Measurements from ENCODE around the gene CNIH3.
"Not testable (repeated sequence)": the region's sequence is repeated elsewhere in the genome, so short reads cannot be mapped to it uniquely, and the experiment has no call there.

CNIH3 gene

DNA sequence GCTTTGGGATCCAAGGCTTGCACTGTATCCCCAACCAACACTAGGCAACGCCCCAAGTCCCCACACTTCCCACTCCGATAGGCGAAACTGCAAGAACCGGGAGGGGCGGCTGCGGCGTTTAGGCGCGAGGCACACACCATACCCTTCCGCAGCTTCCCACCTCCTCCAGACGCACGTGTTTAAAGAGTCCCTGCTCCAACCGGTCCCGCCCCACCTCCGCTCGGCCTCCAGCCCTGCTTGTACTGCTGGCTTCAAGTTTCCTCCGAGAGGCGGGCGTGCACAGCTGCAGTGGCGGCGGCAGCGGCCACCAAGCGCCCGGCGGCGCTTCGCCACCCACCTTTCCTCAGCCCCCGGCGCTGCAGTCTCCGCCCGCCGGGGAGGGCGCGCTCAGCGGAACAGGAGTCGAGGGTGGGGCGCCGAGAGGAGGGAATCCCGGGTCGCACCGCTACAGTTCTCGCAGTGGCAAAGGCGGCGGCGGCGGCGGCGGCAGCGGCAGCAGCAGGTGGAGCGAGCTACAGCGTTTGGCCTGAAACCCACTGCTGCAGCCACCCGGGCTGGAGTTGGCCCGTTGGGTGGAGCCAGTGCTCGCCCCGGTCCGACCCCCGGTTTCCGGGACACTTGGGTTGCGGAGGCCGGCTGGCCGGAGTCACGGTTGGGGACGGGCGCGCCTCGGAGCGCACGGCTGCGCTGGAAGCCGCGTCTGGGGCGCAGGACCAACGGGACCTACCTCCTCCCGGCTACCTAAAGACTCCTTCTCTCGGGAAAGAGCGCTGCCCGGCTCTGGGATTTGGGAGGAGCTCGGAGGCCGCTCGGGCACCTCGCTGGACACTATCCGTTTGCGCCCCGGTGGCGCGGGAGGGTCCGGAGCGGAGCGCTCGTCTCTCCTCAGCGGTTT is at the start of gene CNIH3:
Gene CNIH3, plus strand, starts transcription at position 457 of the 895 bp plus-strand sequence. CDS start 858 bp downstream, outside the sequence.
- no peak for DNase-seq

DNA sequence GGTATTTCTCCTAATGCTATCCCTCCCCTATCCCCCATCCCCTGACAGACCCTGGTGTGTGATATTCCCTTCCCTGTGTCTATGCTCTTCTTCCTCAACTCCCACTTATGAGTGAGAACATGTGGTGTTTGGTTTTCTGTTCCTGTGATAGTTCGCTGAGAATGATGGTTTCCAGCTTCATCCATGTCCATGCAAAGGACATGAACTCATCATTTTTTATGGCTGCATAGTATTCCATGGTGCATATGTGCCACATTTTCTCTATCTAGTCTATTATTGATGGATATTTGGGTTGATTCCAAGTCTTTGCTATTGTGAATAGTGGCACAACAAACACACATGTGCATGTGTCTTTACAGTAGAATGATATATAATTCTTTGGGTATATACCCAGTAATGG is 49.6 kb upstream of the CNIH3 start:
- DNase-seq, result not testable (repeated sequence)

DNA sequence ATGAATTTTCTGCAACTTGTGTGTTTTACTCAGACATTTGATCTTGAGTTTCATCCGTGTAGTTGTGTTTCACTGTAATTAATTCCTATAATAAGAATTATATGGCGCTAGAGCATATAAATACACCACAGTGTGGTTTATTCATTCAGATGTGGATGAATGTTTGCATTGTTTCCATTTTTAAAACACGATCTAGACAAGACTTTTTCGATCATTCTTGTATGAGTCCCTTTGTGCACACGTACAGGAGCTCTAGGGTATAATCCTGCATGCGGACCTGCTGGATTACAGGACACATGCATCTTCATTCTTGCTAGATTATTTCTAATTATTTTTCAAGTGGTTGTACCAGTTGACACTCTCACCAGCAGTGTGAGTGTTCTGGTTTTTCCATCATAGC is 46.8 kb upstream of the CNIH3 start:
- DNase-seq, result no peak

DNA sequence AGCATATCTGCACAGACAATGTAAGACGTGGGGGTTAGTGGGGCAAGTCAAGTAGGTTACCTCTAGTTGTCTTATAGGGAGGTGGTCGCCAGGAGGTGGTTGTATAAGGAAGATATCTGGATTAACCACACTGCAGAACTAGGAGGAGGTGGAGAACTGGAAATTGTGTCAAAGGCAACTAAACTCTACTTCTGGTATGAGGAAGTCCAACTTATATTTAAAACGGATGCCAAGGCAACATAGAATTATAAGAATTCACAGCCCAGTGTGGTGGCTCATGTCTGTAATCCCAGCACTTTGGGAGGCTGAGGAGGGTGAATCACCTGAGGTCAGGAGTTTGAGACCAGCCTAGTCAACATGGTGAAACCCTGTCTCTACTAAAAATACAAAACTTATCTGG is 44.1 kb upstream of the CNIH3 start:
- DNase-seq, result not testable (repeated sequence)

- no peak for DNase-seq
Measured at GRCh38 chr1:224579526-224579925, 36.6 kb upstream of the CNIH3 start.

GRCh38 chr1:224580006-224580405 is 36.1 kb upstream of the CNIH3 start:
- no peak for DNase-seq

DNA sequence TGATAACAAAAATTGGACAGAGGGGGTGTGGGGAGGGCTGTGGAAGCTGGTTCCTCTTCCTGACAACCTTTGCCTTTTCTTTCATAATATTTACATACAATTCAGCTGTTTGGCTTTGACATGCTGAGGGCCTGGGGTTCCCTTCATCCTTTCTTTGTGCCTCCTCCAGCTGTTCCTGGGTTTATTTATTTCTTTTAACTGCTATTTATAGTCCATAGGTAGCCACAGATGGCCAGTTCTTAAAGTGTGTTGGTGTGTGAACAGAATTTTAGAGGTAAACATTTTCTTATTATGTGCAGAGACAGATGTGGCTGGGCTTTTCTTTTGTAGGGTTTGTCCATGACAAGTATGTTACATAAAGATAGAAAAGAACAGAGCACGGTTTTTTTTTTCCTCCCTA is 34.1 kb upstream of the CNIH3 start:
- no peak for DNase-seq

- no peak for DNase-seq
Measured at GRCh38 chr1:224583774-224584173, 32.3 kb upstream of the CNIH3 start.

DNA sequence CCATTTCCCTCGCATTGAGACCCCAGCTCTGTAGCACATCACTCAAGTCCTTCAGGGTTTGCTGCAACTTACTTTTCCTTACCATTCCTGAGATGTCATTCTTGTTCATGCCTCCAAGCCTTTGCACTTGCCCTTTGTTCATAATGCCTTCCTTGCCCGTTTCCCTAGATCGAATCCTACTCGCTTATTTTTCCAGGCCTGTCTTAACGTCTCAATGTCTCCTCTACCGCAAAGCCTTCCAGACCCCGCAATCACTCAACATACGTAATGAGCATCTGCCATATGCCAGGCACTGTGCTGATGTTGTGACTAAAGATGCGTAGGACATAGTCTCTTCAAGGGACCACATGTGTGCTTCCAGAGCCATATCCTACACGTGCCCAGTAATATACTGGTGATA is 31.1 kb upstream of the CNIH3 start:
- DNase-seq, result no peak

GRCh38 chr1:224587051-224587450 is 29.1 kb upstream of the CNIH3 start:
- no peak for DNase-seq

DNA sequence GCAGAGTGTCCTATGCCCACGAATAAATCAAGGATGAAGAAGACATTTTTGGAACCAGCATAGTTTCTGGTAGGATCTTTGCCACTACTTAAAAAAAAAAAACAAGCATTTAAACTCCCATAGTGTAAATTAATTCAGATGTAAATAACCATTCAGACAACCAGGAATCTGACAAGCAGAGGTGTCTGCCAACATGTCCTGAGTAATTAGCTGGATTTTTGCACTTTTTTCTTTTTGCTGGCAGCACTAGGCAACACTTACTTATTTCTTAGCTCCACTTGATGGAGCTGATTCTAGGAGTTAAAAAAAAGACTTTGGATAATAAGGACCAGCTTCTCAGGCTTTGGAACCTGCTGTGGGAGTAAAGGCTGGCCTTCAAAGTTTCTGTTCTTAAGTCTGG is 27.6 kb upstream of the CNIH3 start:
- no peak for DNase-seq

GRCh38 chr1:224589006-224589405 is 27.1 kb upstream of the CNIH3 start:
- DNase-seq, result no peak

GRCh38 chr1:224591326-224591725 is 24.8 kb upstream of the CNIH3 start:
- DNase-seq, result no peak

GRCh38 chr1:224592636-224593582 is 23.2 kb upstream of the CNIH3 start:
- DNase-seq, result no peak

GRCh38 chr1:224594360-224594759 is 21.8 kb upstream of the CNIH3 start:
- DNase-seq, result no peak

- no peak for DNase-seq
Measured at GRCh38 chr1:224594851-224595250, 21.3 kb upstream of the CNIH3 start.

- no peak for DNase-seq
Measured at GRCh38 chr1:224605482-224606181, 10.5 kb upstream of the CNIH3 start.

GRCh38 chr1:224607188-224608148 is 8.6 kb upstream of the CNIH3 start:
- DNase-seq, result no peak

- no peak for DNase-seq
Measured at GRCh38 chr1:224609333-224609732, 6.8 kb upstream of the CNIH3 start.

- no peak for DNase-seq
Measured at GRCh38 chr1:224612246-224612645, 3.9 kb upstream of the CNIH3 start.

- DNase-seq, result no peak
Measured at GRCh38 chr1:224613486-224613885, 2.6 kb upstream of the CNIH3 start.
